IMR-90 (cell line): ENCODE data around the gene MCCD1. TPM values are rescaled to one million over a fixed set of nuclear protein-coding genes. Genes with fewer than 3 reads are reported as not detected.
A peak's percentile ranks its signal among the peaks of the same experiment; 100 is the strongest.

Source experiments
- ATAC-seq: fragments of 200-7000 bp; cut with Tn5 transposase; 2 replicates; pipeline ENCODE4 v1.9.1; 2020; ENCODE audit warnings: low read depth, mild to moderate bottlenecking, moderate library complexity
- BruUV-seq: library from RNA; stranded (reverse); fragments of 400-500 nt; replicated peaks from 2 replicates; lab custom pipeline; 2021; lab: Mats Ljungman, UMichigan
- CTCF ChIA-PET: fragments of 300-600 bp; formaldehyde crosslinking; extraction: SDS; loops from one replicate; lab custom pipeline; 2021; ENCODE audit warnings: antibody characterized with exemption; lab: Yijun Ruan, JAX
- POLR2A ChIA-PET: fragments of 300-600 bp; sonication (Branson Sonifier 250); formaldehyde crosslinking; loops from one replicate; lab custom pipeline; 2022; ENCODE audit warnings: antibody characterized with exemption; ENCODE audit not compliant: unreplicated experiment; lab: Charles Lee
- DNase-seq: peaks from one replicate; pipeline ENCODE4 v3.0.0; 2013
- H2AFZ ChIP-seq: replicated peaks from 2 replicates; pipeline ENCODE3; 2013; ENCODE audit warnings: low read length, mild to moderate bottlenecking; ENCODE audit not compliant: poor library complexity
- H2AK5ac ChIP-seq: 2 replicates; pipeline ENCODE4 v1.6.1; 2013; ENCODE audit warnings: low read depth, low read length, inconsistent platforms
- H2AK9ac ChIP-seq: replicated peaks from 2 replicates; pipeline ENCODE3; 2013; ENCODE audit warnings: mild to moderate bottlenecking, low read depth, low read length, moderate library complexity; ENCODE audit not compliant: poor library complexity
- H2BK120ac ChIP-seq: 2 replicates; pipeline ENCODE4 v1.6.1; 2013; ENCODE audit warnings: low read depth, low read length, inconsistent platforms
- H2BK15ac ChIP-seq: 3 replicates; pipeline ENCODE4 v1.6.1; 2013; ENCODE audit warnings: low read depth, low read length, inconsistent platforms
- H2BK20ac ChIP-seq: 2 replicates; pipeline ENCODE4 v1.6.1; 2013; ENCODE audit warnings: low read depth, mild to moderate bottlenecking, inconsistent platforms, low read length, moderate library complexity
- H2BK5ac ChIP-seq: 2 replicates; pipeline ENCODE4 v1.6.1; 2013; ENCODE audit warnings: mild to moderate bottlenecking, low read depth, low read length, inconsistent platforms; ENCODE audit not compliant: poor library complexity, severe bottlenecking
- H3K14ac ChIP-seq: replicated peaks from 2 replicates; pipeline ENCODE4 v1.6.1; 2013; ENCODE audit warnings: low read depth, low read length, inconsistent platforms
- H3K18ac ChIP-seq: 2 replicates; pipeline ENCODE4 v1.6.1; 2013; ENCODE audit warnings: low read depth, low read length, control low read depth
- H3K23ac ChIP-seq: 2 replicates; pipeline ENCODE4 v1.6.1; 2013; ENCODE audit warnings: low read depth, low read length, inconsistent platforms
- H3K27ac ChIP-seq: 2 replicates; pipeline ENCODE4 v1.5.1; 2013; ENCODE audit warnings: mild to moderate bottlenecking, control low read depth, low read length; ENCODE audit not compliant: insufficient read depth
- H3K27me3 ChIP-seq: 2 replicates; pipeline ENCODE4 v1.6.1; 2013; ENCODE audit warnings: low read length; ENCODE audit not compliant: control insufficient read depth, insufficient read depth
- H3K36me3 ChIP-seq: 2 replicates; pipeline ENCODE4 v1.6.1; 2013; ENCODE audit warnings: low read length, mixed read lengths; ENCODE audit not compliant: control insufficient read depth, insufficient read depth
- H3K4ac ChIP-seq: 2 replicates; pipeline ENCODE4 v1.6.1; 2013; ENCODE audit warnings: low read depth, low read length, inconsistent platforms
- H3K4me1 ChIP-seq: 2 replicates; pipeline ENCODE4 v1.6.1; 2013; ENCODE audit warnings: low read length, mixed read lengths; ENCODE audit not compliant: control insufficient read depth, insufficient read depth
- H3K4me2 ChIP-seq: 2 replicates; pipeline ENCODE4 v1.6.1; 2013; ENCODE audit warnings: low read depth, mild to moderate bottlenecking, control low read depth, low read length, moderate library complexity
- H3K4me3 ChIP-seq: 2 replicates; pipeline ENCODE4 v1.5.1; 2013; ENCODE audit warnings: low read depth, mild to moderate bottlenecking, control low read depth, low read length, moderate library complexity; ENCODE audit not compliant: insufficient read depth
- H3K56ac ChIP-seq: 2 replicates; pipeline ENCODE4 v1.6.1; 2013; ENCODE audit warnings: low read length, inconsistent platforms; ENCODE audit not compliant: insufficient read depth; ENCODE audit errors: extremely low read depth
- H3K79me1 ChIP-seq, 2 experiments: 2 replicates each; pipeline ENCODE4 v1.6.1; 2013; ENCODE audit warnings: low read length in 2 of 2, inconsistent platforms in 1 of 2, low read depth in 1 of 2
- H3K9ac ChIP-seq: 2 replicates; pipeline ENCODE4 v1.6.1; 2013; ENCODE audit warnings: low read depth, low read length, control low read depth
- H3K9me1 ChIP-seq: 2 replicates; pipeline ENCODE4 v1.6.1; 2013; ENCODE audit warnings: low read length, inconsistent platforms; ENCODE audit not compliant: insufficient read depth
- H3K9me3 ChIP-seq: 2 replicates; pipeline ENCODE4 v1.6.1; 2013; ENCODE audit warnings: low read length; ENCODE audit not compliant: control insufficient read depth, insufficient read depth
- H4K20me1 ChIP-seq: 2 replicates; pipeline ENCODE4 v1.6.1; 2013; ENCODE audit warnings: low read length, inconsistent platforms; ENCODE audit not compliant: insufficient read depth
- H4K5ac ChIP-seq: 2 replicates; pipeline ENCODE4 v1.6.1; 2013; ENCODE audit warnings: mild to moderate bottlenecking, low read depth, low read length, control low read depth
- H4K8ac ChIP-seq, 2 experiments: 2 replicates each; pipeline ENCODE4 v1.6.1; 2013; ENCODE audit warnings: low read depth in 2 of 2, low read length in 2 of 2, control low read depth in 1 of 2, inconsistent platforms in 1 of 2
- H4K91ac ChIP-seq: 2 replicates; pipeline ENCODE4 v1.6.1; 2013; ENCODE audit warnings: low read depth, low read length, inconsistent platforms; ENCODE audit not compliant: insufficient read depth
- CEBPB ChIP-seq: IDR thresholded peaks from 2 replicates; pipeline ENCODE4 v1.6.1; 2012; ENCODE audit warnings: low read depth, low read length, improper control_type of control experiment
- MAFK ChIP-seq: IDR thresholded peaks from 2 replicates; pipeline ENCODE4 v1.6.1; 2012; ENCODE audit warnings: low read depth, low read length, improper control_type of control experiment
- RFX5 ChIP-seq: IDR thresholded peaks from 2 replicates; pipeline ENCODE4 v1.8.0; 2012; ENCODE audit warnings: low read depth, mild to moderate bottlenecking, low read length, moderate library complexity
- SMC3 ChIP-seq: fragments of 150-350 bp; IDR thresholded peaks from 2 replicates; pipeline ENCODE4 v1.6.1; 2016; ENCODE audit warnings: low read depth, mild to moderate bottlenecking, antibody characterized with exemption, low read length, moderate library complexity
- WGBS, 2 experiments: methylation state at CpG; one replicate each; pipeline versions ENCODE4 v1.1.5 to v1.1.7; 2013; ENCODE audit warnings: missing lambda C conversion rate in 2 of 2; ENCODE audit not compliant: insufficient read length in 1 of 2; ENCODE audit errors: extremely low coverage in 2 of 2; 5-methylcytosine and 5-hydroxymethylcytosine counted together
- dilution Hi-C: fragments of 300-500 bp; cut with HindIII; formaldehyde crosslinking; loops from one replicate; pipeline ENCODE4 v1.14.3; 2018; ENCODE audit warnings: low sequenced_read_pairs; ENCODE audit not compliant: unreplicated experiment
- in situ Hi-C: fragments of 300-500 bp; cut with MboI; formaldehyde crosslinking; loops from 3 replicates; pipeline ENCODE4 v1.14.3; 2019; ENCODE audit warnings: low sequenced_read_pairs, inconsistent platforms, mixed read lengths
- intact Hi-C: fragments of 100-400 bp; cut with micrococcal nuclease; formaldehyde crosslinking; loops from 2 replicates; pipeline ENCODE4 v1.10.0; 2022
- polyA plus RNA-seq, 3 experiments: library from polyadenylated mRNA; depleted of rRNA; stranded (reverse); fragments of >200 nt; gene quantifications; 2 replicates each; pipeline ENCODE4 v1.2.3, GENCODE V29; 2012; ENCODE audit warnings: low replicate concordance in 1 of 3
- total RNA-seq: library from RNA; depleted of rRNA; stranded (reverse); fragments of >200 nt; gene quantifications from 2 replicates; pipeline ENCODE4 v1.2.3, GENCODE V29; 2012

MCCD1 gene
- total and polyA plus RNA-seq, 2 of the 4 experiments (the other 2 are of a cell fraction) = not detected

- CTCF ChIA-PET = no interaction called here
- peak overlapping the region; percentile 56 for H2AFZ ChIP-seq
- H2BK15ac ChIP-seq = peak overlapping the region; percentile 75; the same call in 2 of the 3 replicates
- no peak overlapping the region for H4K5ac ChIP-seq
- H3K23ac ChIP-seq = peak overlapping the region; percentile 86
- peaks cover 3 to 27% of the 10 kb centered on the region in 2 experiments; a peak in 1 of 4 replicates for H3K79me1 ChIP-seq
- intact Hi-C loops = loop anchor here (5.0 kb wide), 1 partner anchor 34 kb away; no protein-coding TSS in a partner anchor
- H3K18ac ChIP-seq = peak overlapping the region; percentile 1; the same call in 1 of the 2 replicates
- H3K36me3 ChIP-seq = peaks cover 23% of the 10 kb centered on the region
- peaks cover 33% of the 10 kb centered on the region for H4K20me1 ChIP-seq
- BruUV-seq = no TSS peak
- peak; percentile 63 for ATAC-seq
- peaks cover 20% of the 10 kb centered on the region for H3K9me1 ChIP-seq
- H3K4ac ChIP-seq = peak overlapping the region; percentile 77
- in situ Hi-C loops = no loop called here
- no peak overlapping the region for H3K56ac ChIP-seq
- H3K9me3 ChIP-seq = no peaks in the 10 kb centered on the region
- H3K27ac ChIP-seq = peak overlapping the region; percentile 8
- no peak for TF ChIP-seq CEBPB
- no peak for TF ChIP-seq MAFK
- no peak for TF ChIP-seq SMC3
- TF ChIP-seq RFX5 = no peak
- H3K14ac ChIP-seq = peak overlapping the region; percentile 47
- no peak overlapping the region for H3K9ac ChIP-seq
- H2AK9ac ChIP-seq = peak overlapping the region; percentile 77
- WGBS, 2 experiments = 86% methylated on average over 1 of the region's 4 CpGs; no CpG with 5 or more reads in 1 of the 2 experiments
- peak; percentile 57 for DNase-seq
- no peak overlapping the region for H3K4me2 ChIP-seq
- H3K27me3 ChIP-seq = no peaks in the 10 kb centered on the region
- peaks cover 10% of the 10 kb centered on the region for H3K4me1 ChIP-seq
- H2AK5ac ChIP-seq = peak overlapping the region; percentile 74
- H2BK5ac ChIP-seq = peak overlapping the region; percentile 46
- dilution Hi-C loops = no loop called here
- H3K4me3 ChIP-seq = no peak overlapping the region
- H4K91ac ChIP-seq = peak overlapping the region; percentile 30
- peak overlapping the region; percentile 33 for H2BK120ac ChIP-seq
- H4K8ac ChIP-seq = peak overlapping the region; percentile 32 to 76; a peak in 3 of 4 replicates
- H2BK20ac ChIP-seq = peak overlapping the region; percentile 71
- POLR2A ChIA-PET = no interaction called here
These were observed 2.7 kb upstream of the MCCD1 start for GRCh38 chr6:31525932-31526591.
